Stimulated activated CD8-positive, alpha-beta memory T cell treated with anti-CD3 and anti-CD28 coated beads, Interleukin-12 subunit alpha, Interleukin-12 subunit beta, amount 100 ng/mL, for 1 hour (primary cell): ENCODE measurements around the gene VCL.

Source experiments
- DNase-seq: peaks from one replicate; pipeline ENCODE4 v3.0.0-alpha.2; 2020; ENCODE audit warnings: low read depth

The VCL gene

GRCh38 chr10:74077416-74077815, 79.5 kb downstream of the VCL start:
- DNase-seq = no peak

- peak; percentile 17 for DNase-seq
Measured at GRCh38 chr10:74078037-74078436, 80.1 kb downstream of the VCL start.

GRCh38 chr10:74079028-74079935, 81.4 kb downstream of the VCL start:
- no peak for DNase-seq

- no peak for DNase-seq
Measured at GRCh38 chr10:74079936-74080590, 82.1 kb downstream of the VCL start.

GRCh38 chr10:74081192-74081803, 83.4 kb downstream of the VCL start:
- peak; percentile 20 for DNase-seq

- no peak for DNase-seq
Measured at GRCh38 chr10:74081941-74082718, 84.2 kb downstream of the VCL start.

GRCh38 chr10:74083304-74083703, 85.4 kb downstream of the VCL start:
- no peak for DNase-seq

- no peak for DNase-seq
Measured at GRCh38 chr10:74084955-74085354, 87.0 kb downstream of the VCL start.

GRCh38 chr10:74086317-74086716, 88.4 kb downstream of the VCL start:
- no peak for DNase-seq

GRCh38 chr10:74088722-74089121, 90.8 kb downstream of the VCL start:
- no peak for DNase-seq

GRCh38 chr10:74092372-74092771, 94.5 kb downstream of the VCL start:
- DNase-seq = no peak

- no peak for DNase-seq
Measured at GRCh38 chr10:74093530-74094164, 95.7 kb downstream of the VCL start.

- DNase-seq = no peak
Measured at GRCh38 chr10:74094231-74094630, 96.3 kb downstream of the VCL start.

GRCh38 chr10:74096777-74097176, 98.9 kb downstream of the VCL start:
- no peak for DNase-seq

GRCh38 chr10:74097776-74098175, 99.9 kb downstream of the VCL start:
- DNase-seq = no peak

GRCh38 chr10:74099420-74099819, 101.5 kb downstream of the VCL start:
- no peak for DNase-seq

- DNase-seq = no peak
Measured at GRCh38 chr10:74099836-74100235, 101.9 kb downstream of the VCL start.

- no peak for DNase-seq
Measured at GRCh38 chr10:74103560-74104258, 105.8 kb downstream of the VCL start.

GRCh38 chr10:74104480-74104879, 106.6 kb downstream of the VCL start:
- DNase-seq = no peak

- DNase-seq = no peak
Measured at GRCh38 chr10:74104996-74105395, 107.1 kb downstream of the VCL start.

GRCh38 chr10:74107391-74107790, 109.5 kb downstream of the VCL start:
- DNase-seq = no peak
